A549 (cell line): ENCODE measurements around the gene GAS7. TPM values are rescaled to one million over a fixed set of nuclear protein-coding genes. Genes with fewer than 3 reads are reported as not detected.
A peak's percentile ranks its signal among the peaks of the same experiment; 100 is the strongest.

ENCODE experiments used
- ATAC-seq, 2 experiments: fragments of 200-7000 bp in 1 of 2; fragments of >200 bp in 1 of 2; cut with Nextera tagmentation in 1 of 2; cut with Tn5 transposase in 1 of 2; 3 replicates each; pipeline versions ENCODE4 v1.8.0 to v1.9.1; 2018 to 2020; ENCODE audit warnings: mild to moderate bottlenecking in 1 of 2, moderate library complexity in 1 of 2
- CTCF ChIA-PET: fragments of 300-600 bp; sonication (Branson Sonifier 250); formaldehyde crosslinking; extraction: SDS; loops from one replicate; lab custom pipeline; 2021; ENCODE audit warnings: antibody characterized with exemption, inconsistent platforms; lab: Yijun Ruan, JAX
- POLR2A ChIA-PET: fragments of 350-600 bp; formaldehyde crosslinking; extraction: SDS; loops from one replicate; lab custom pipeline; 2021; ENCODE audit warnings: antibody characterized with exemption, inconsistent platforms; lab: Yijun Ruan, JAX
- DNase-seq, 2 experiments: peaks; one replicate each; pipeline versions ENCODE4 v3.0.0 to v3.0.0-alpha.2; 2011 to 2016; ENCODE audit warnings: low read depth in 1 of 2, low spot score in 1 of 2
- FAIRE-seq: peaks from 2 replicates; lab custom pipeline; 2011; peaks lifted over from hg19 to GRCh38; lab: Jason Lieb, UNC
- H3K27ac ChIP-seq, 2 experiments: fragments of >200 bp; sonication (Bioruptor Twin); formaldehyde crosslinking; 3 replicates each; pipeline ENCODE4 v1.5.1; 2016 to 2017
- H3K4me1 ChIP-seq: fragments of >200 bp; sonication (Bioruptor Twin); formaldehyde crosslinking; 3 replicates; pipeline ENCODE4 v1.6.1; 2016
- H3K4me2 ChIP-seq: fragments of >200 bp; sonication (Bioruptor Twin); formaldehyde crosslinking; 3 replicates; pipeline ENCODE4 v1.6.1; 2016
- H3K4me3 ChIP-seq: fragments of >200 bp; sonication (Bioruptor Twin); formaldehyde crosslinking; 3 replicates; pipeline ENCODE4 v1.5.1; 2016
- H3K9me3 ChIP-seq: fragments of >200 bp; sonication (Bioruptor Twin); formaldehyde crosslinking; 3 replicates; pipeline ENCODE4 v1.6.1; 2016
- BHLHE40 ChIP-seq: IDR thresholded peaks from 2 replicates; pipeline ENCODE4 v1.6.1; 2012; ENCODE audit warnings: low read depth, low read length, inconsistent platforms
- CBX2 ChIP-seq: fragments of 200-600 bp; sonication (generic); IDR thresholded peaks from 2 replicates; pipeline ENCODE4 v1.6.1; 2016; ENCODE audit warnings: low read depth, mild to moderate bottlenecking, borderline replicate concordance
- CEBPB ChIP-seq, 2 experiments: fragments of >200 bp in 1 of 2; sonication (Bioruptor Twin) in 1 of 2; formaldehyde crosslinking in 1 of 2; IDR thresholded peaks; 2 replicates each; pipeline ENCODE4 v1.6.1; 2012 to 2016
- EHF ChIP-seq: fragments of 250-450 bp; sonication (Bioruptor Pico); IDR thresholded peaks from 2 replicates; pipeline ENCODE4 v1.5.0; 2020; ENCODE audit warnings: mild to moderate bottlenecking
- ELK1 ChIP-seq: fragments of 150-350 bp; IDR thresholded peaks from 2 replicates; pipeline ENCODE4 v1.6.1; 2014; ENCODE audit warnings: low read depth, mild to moderate bottlenecking, low read length
- ESRRA ChIP-seq: fragments of 150-350 bp; IDR thresholded peaks from 2 replicates; pipeline ENCODE4 v1.6.1; 2014; ENCODE audit warnings: mild to moderate bottlenecking, low read length, borderline replicate concordance
- GATA3 ChIP-seq: IDR thresholded peaks from 2 replicates; pipeline ENCODE4 v1.6.1; 2012; ENCODE audit warnings: borderline replicate concordance
- HES2 ChIP-seq: fragments of >200 bp; sonication (Bioruptor Twin); formaldehyde crosslinking; IDR thresholded peaks from 2 replicates; pipeline ENCODE4 v1.6.1; 2016
- HEYL ChIP-seq: fragments of 250-450 bp; sonication (Bioruptor Pico); IDR thresholded peaks from 2 replicates; pipeline ENCODE4 v1.8.0; 2021; ENCODE audit warnings: mild to moderate bottlenecking, moderate library complexity
- HOXB5 ChIP-seq: fragments of 250-450 bp; sonication (Bioruptor Pico); IDR thresholded peaks from 2 replicates; pipeline ENCODE4 v1.5.0; 2020; ENCODE audit warnings: mild to moderate bottlenecking, moderate library complexity
- MAFK ChIP-seq: fragments of 450-650 bp; IDR thresholded peaks from 2 replicates; pipeline ENCODE4 v1.6.1; 2014; ENCODE audit not compliant: partially characterized antibody
- MAX ChIP-seq: IDR thresholded peaks from 2 replicates; pipeline ENCODE4 v1.6.1; 2012
- NPAS2 ChIP-seq: fragments of 250-450 bp; sonication (Bioruptor Pico); IDR thresholded peaks from 2 replicates; pipeline ENCODE4 v1.8.0; 2022; ENCODE audit warnings: mild to moderate bottlenecking, moderate library complexity, borderline replicate concordance
- NR3C1 ChIP-seq: fragments of >200 bp; sonication (Bioruptor Twin); formaldehyde crosslinking; IDR thresholded peaks from 3 replicates; pipeline ENCODE4 v1.6.1; 2017
- POLR2A ChIP-seq: IDR thresholded peaks from 2 replicates; pipeline ENCODE4 v1.6.1; 2012; ENCODE audit warnings: mild to moderate bottlenecking, low read length
- POLR2AphosphoS2 ChIP-seq: conservative IDR thresholded peaks from 2 replicates; pipeline ENCODE4 v1.6.1; 2012; ENCODE audit warnings: low read length, improper control_type of control experiment, inconsistent platforms
- RCOR1 ChIP-seq: fragments of 150-350 bp; IDR thresholded peaks from 2 replicates; pipeline ENCODE4 v1.6.1; 2014; ENCODE audit warnings: antibody characterized with exemption, low read length, low read depth
- RNF2 ChIP-seq: fragments of 200-600 bp; sonication (generic); IDR thresholded peaks from 2 replicates; pipeline ENCODE4 v1.6.1; 2016; ENCODE audit warnings: low read depth, mild to moderate bottlenecking, antibody characterized with exemption, moderate library complexity, borderline replicate concordance
- SMC3 ChIP-seq: fragments of >200 bp; sonication (Bioruptor Twin); formaldehyde crosslinking; IDR thresholded peaks from 3 replicates; pipeline ENCODE4 v1.6.1; 2018; ENCODE audit warnings: inconsistent platforms
- TFCP2L1 ChIP-seq: fragments of 250-450 bp; sonication (Bioruptor Pico); IDR thresholded peaks from 2 replicates; pipeline ENCODE4 v1.5.0; 2021; ENCODE audit warnings: mild to moderate bottlenecking
- USF2 ChIP-seq: fragments of 450-650 bp; IDR thresholded peaks from 2 replicates; pipeline ENCODE4 v1.6.1; 2014; ENCODE audit warnings: antibody characterized with exemption
- ZFP36 ChIP-seq: fragments of 450-650 bp; IDR thresholded peaks from 2 replicates; pipeline ENCODE4 v1.6.1; 2014; ENCODE audit warnings: borderline replicate concordance; ENCODE audit not compliant: partially characterized antibody
- ZNF302 ChIP-seq: fragments of 250-450 bp; sonication (Bioruptor Pico); IDR thresholded peaks from 2 replicates; pipeline ENCODE4 v1.9.0; 2021; ENCODE audit warnings: inconsistent platforms, mild to moderate bottlenecking, moderate library complexity
- WGBS: methylation state at CpG from one replicate; pipeline ENCODE4 v1.1.6; 2017; ENCODE audit errors: missing lambda C conversion rate; 5-methylcytosine and 5-hydroxymethylcytosine counted together
- polyA plus RNA-seq, 4 experiments: library from polyadenylated mRNA; depleted of rRNA in 3 of 4; stranded (reverse); fragments of >200 nt; fragmentation: RNase III in 1 of 4; extraction: RNeasy Plus Mini Kit Qiagen cat#74134 plus additional on column Dnase treatment in 1 of 4; gene quantifications; 2 replicates in 3 of 4; 3 replicates in 1 of 4; pipeline ENCODE4 v1.2.3, GENCODE V29; 2011 to 2017

Gene GAS7
- polyA plus RNA-seq, 2 of the 4 experiments (the other 2 are of a cell fraction) = 1.3 to 1.5 TPM

- Histone ChIP-seq H3K9me3 (no peaks in the 10 kb centered on the region), H3K27ac (no peak overlapping the region), H3K4me3 (no peak overlapping the region), H3K4me2 (no peak overlapping the region), H3K4me1 (no peaks in the 10 kb centered on the region)
- FAIRE-seq (no peak), DNase-seq (no peak), ATAC-seq (no peak)
- POLR2A ChIA-PET = interaction anchor here (0.6 kb wide), 1 partner anchor 189 kb away, joined by 4 read pairs; no protein-coding TSS in a partner anchor
- TF ChIP-seq POLR2AphosphoS2 (no peak), GATA3 (no peak), USF2 (no peak), ESRRA (no peak), POLR2A (no peak), CBX2 (no peak), MAX (no peak), HEYL (CRISPR knock-in tag) (no peak), MAFK (no peak), BHLHE40 (no peak), ZFP36 (no peak), ZNF302 (CRISPR knock-in tag) (no peak), ELK1 (no peak), CEBPB (IDR thresholded peaks at IDR 0.05) (no peak)
- 42% methylated on average over 3 of the region's 3 CpGs for WGBS
- CTCF ChIA-PET = interaction anchor here (0.7 to 1.7 kb wide), 5 partner anchors 12 to 567 kb away, joined by 3 to 4 read pairs (median 3); no protein-coding TSS in a partner anchor
Observed at GRCh38 chr17:10050597-10051101, 147.8 kb downstream of the GAS7 start.

- ChIA-PET POLR2A (interaction anchor here (0.7 kb wide), 1 partner anchor 247 kb away, joined by 3 read pairs; no protein-coding TSS in a partner anchor), CTCF (interaction anchor here (0.8 to 1.1 kb wide), 3 partner anchors 11 to 568 kb away, joined by 3 read pairs; no protein-coding TSS in a partner anchor)
- ATAC-seq = no peak
- H3K27ac ChIP-seq = no peak overlapping the region
- no peak for DNase-seq
- no peak overlapping the region for H3K4me2 ChIP-seq
- H3K9me3 ChIP-seq = no peaks in the 10 kb centered on the region
- TF ChIP-seq CEBPB (IDR thresholded peaks at IDR 0.05) = no peak
- TF ChIP-seq RNF2 = no peak
- TF ChIP-seq GATA3 = no peak
- TF ChIP-seq CBX2 = no peak
- no peak for TF ChIP-seq NR3C1
- TF ChIP-seq NPAS2 (CRISPR knock-in tag) = no peak
- no peak for TF ChIP-seq RCOR1
- TF ChIP-seq HEYL (CRISPR knock-in tag) = no peak
- no peak for TF ChIP-seq USF2
- no peak for TF ChIP-seq TFCP2L1
- no peak for TF ChIP-seq HES2
- TF ChIP-seq HOXB5 (CRISPR knock-in tag) = no peak
- TF ChIP-seq SMC3 = no peak
- no peak for TF ChIP-seq ZFP36
- TF ChIP-seq EHF (CRISPR knock-in tag) = no peak
- TF ChIP-seq, all 56 proteins: peak for 0
- FAIRE-seq = peak; percentile 23
- Histone ChIP-seq H3K4me1 (no peaks in the 10 kb centered on the region), H3K4me3 (no peak overlapping the region)
- WGBS = 55% methylated on average over 7 of the region's 7 CpGs
Observed at GRCh38 chr17:10048629-10049350, 149.6 kb downstream of the GAS7 start.
